AG04449 (cell line): ENCODE data around the gene TRPM4.

Experiments
- CTCF ChIA-PET: fragments of 350-600 bp; formaldehyde crosslinking; extraction: SDS; loops from one replicate; lab custom pipeline; 2021; ENCODE audit warnings: antibody characterized with exemption; lab: Yijun Ruan, JAX
- POLR2A ChIA-PET: fragments of 400-600, 350-600 bp; formaldehyde crosslinking; extraction: SDS; loops from one replicate; lab custom pipeline; 2020; ENCODE audit warnings: antibody characterized with exemption, inconsistent platforms; lab: Yijun Ruan, JAX
- DNase-seq: peaks from one replicate; pipeline ENCODE4 v3.0.0-alpha.2; 2010; ENCODE audit warnings: low read depth, low spot score
- H3K4me3 ChIP-seq: 2 replicates; pipeline ENCODE4 v1.5.1; 2011; ENCODE audit warnings: low read depth, mild to moderate bottlenecking, control low read depth, low read length
- TF ChIP-seq, protein P1 (sequence below): IDR thresholded peaks from one replicate; pipeline ENCODE4 v1.5.1; 2011; ENCODE audit warnings: mild to moderate bottlenecking, moderate library complexity, low read length, control low read depth, inconsistent platforms; ENCODE audit not compliant: insufficient read depth; ENCODE audit errors: missing control alignments

TRPM4 gene

DNA sequence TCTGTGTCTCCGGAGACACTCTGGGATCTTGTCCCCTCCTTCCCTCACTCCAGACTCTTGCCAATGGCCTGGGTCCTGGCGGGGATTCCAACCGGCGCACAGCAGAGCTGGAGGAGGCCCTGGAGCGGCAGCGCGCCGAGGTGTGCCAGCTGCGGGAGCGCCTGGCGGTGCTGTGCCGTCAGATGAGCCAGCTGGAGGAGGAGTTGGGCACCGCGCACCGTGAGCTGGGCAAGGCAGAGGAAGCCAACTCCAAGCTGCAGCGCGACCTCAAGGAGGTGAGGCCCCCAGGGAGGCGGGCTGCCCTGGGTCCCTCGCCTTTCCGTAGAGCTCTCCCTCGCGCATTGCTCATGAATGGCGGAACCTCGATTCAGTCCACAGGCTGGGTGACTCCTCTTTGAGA lies 27.3 kb upstream of the TRPM4 start:
- TF ChIP-seq, protein P1, sequence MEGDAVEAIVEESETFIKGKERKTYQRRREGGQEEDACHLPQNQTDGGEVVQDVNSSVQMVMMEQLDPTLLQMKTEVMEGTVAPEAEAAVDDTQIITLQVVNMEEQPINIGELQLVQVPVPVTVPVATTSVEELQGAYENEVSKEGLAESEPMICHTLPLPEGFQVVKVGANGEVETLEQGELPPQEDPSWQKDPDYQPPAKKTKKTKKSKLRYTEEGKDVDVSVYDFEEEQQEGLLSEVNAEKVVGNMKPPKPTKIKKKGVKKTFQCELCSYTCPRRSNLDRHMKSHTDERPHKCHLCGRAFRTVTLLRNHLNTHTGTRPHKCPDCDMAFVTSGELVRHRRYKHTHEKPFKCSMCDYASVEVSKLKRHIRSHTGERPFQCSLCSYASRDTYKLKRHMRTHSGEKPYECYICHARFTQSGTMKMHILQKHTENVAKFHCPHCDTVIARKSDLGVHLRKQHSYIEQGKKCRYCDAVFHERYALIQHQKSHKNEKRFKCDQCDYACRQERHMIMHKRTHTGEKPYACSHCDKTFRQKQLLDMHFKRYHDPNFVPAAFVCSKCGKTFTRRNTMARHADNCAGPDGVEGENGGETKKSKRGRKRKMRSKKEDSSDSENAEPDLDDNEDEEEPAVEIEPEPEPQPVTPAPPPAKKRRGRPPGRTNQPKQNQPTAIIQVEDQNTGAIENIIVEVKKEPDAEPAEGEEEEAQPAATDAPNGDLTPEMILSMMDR: no peak
- ChIA-PET CTCF (interaction anchor here (1.0 to 4.5 kb wide), 7 partner anchors 9 to 69 kb away, joined by 3 to 32 read pairs (median 5); partner anchors contain the start of gene LIN7B), POLR2A (no interaction called here)

DNA sequence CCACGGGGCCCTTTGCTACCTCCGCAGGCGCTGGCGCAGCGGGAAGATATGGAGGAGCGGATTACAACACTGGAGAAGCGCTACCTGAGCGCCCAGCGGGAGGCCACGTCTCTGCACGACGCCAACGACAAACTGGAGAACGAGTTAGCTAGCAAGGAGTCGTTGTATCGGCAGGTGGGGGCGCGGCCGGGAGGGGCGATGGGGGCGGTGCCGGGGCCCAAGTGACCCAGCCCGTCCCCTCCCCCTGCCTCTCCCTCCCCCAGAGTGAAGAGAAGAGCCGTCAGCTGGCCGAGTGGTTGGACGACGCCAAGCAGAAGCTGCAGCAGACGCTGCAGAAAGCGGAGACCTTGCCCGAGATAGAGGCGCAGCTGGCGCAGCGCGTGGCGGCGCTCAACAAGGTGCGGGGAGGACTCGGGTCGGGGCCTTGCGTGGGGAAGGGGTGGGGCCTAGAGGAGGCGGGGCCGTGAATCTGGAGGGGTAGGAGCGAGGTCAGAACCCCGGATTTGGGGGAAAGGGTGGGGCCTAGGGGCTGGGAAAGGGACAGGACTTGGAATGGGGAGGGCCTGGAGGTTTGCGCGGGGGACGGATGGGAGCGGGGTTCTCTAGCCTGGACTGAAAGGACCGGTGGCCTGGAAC lies 24.5 kb upstream of the TRPM4 start:
- H3K4me3 ChIP-seq: no peak overlapping the region
- CTCF ChIA-PET: interaction anchor here (0.9 to 2.1 kb wide), 3 partner anchors 13 to 28 kb away, joined by 3 to 16 read pairs (median 3); no protein-coding TSS in a partner anchor

More for the DNA sequence above, 27.3 kb upstream of the TRPM4 start:
- no peak for DNase-seq
- H3K4me3 ChIP-seq: no peak overlapping the region

DNA sequence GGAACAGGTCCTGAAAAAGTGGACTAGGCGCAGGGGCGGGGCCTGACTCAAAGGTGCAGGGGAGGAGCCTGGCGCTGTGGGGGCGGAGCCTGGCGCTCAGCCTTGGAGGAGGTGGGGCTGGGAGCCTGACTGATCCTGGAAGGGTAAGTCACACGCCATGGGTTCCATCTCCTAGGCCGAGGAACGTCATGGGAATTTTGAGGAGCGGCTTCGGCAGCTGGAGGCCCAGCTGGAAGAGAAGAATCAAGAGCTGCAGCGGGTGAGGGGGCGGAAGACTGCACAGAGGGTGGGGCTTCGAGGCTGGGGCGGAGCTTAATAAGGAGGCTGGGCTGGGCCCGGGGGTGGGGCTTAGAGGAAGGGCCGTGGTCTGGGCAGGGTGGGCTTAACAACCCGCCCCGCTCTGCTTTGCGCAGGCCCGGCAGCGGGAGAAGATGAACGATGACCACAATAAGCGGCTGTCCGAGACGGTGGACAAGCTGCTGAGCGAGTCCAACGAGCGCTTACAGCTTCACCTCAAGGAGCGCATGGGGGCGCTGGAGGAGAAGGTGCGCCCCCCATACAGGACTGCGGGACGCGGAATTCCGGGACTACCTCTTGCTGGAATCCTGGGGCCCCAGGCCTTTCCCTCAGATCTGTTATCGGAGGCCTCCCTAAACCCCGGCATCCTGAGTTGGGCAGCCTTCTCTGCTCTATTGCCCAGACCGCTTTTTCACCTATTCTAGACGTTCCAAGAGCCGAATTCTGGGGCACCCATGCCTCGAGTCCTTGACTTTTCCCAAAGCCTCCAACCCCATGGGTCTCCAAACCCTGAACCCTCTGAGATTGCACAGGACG lies 23.8 kb upstream of the TRPM4 start:
- ChIA-PET CTCF (interaction anchor here (0.9 to 3.0 kb wide), 4 partner anchors 12 to 28 kb away, joined by 3 to 36 read pairs (median 10); no protein-coding TSS in a partner anchor), POLR2A (no interaction called here)
- no peak for DNase-seq
- TF ChIP-seq, protein P1: no peak
- H3K4me3 ChIP-seq: no peak overlapping the region

More for the DNA sequence above, 24.5 kb upstream of the TRPM4 start:
- no peak for DNase-seq
- TF ChIP-seq, protein P1: no peak
- POLR2A ChIA-PET: no interaction called here

DNA sequence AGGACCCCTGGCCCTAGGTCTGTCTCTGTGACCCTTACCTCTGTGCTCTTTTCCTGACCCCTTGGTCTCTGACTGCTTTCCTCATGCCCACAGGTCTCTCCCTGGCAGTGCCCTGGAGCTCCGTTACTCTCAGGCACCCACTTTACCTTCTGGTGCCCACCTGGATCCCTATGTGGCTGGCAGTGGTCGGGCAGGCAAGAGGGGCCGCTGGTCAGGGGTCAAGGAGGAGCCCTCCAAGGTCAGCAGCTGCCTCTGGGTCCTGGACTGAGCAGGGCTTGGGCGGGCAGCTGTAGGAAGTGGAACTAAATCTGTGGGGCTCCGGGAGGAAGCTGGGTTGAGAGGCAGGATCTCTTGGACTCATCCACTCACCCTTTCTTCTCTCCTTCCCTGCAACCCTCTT lies 21.9 kb upstream of the TRPM4 start:
- no peak overlapping the region for H3K4me3 ChIP-seq
- ChIA-PET POLR2A (no interaction called here), CTCF (interaction anchor here (3.0 kb wide), 1 partner anchor 10 kb away, joined by 36 read pairs; no protein-coding TSS in a partner anchor)
- TF ChIP-seq, protein P1: no peak
- DNase-seq: no peak

DNA sequence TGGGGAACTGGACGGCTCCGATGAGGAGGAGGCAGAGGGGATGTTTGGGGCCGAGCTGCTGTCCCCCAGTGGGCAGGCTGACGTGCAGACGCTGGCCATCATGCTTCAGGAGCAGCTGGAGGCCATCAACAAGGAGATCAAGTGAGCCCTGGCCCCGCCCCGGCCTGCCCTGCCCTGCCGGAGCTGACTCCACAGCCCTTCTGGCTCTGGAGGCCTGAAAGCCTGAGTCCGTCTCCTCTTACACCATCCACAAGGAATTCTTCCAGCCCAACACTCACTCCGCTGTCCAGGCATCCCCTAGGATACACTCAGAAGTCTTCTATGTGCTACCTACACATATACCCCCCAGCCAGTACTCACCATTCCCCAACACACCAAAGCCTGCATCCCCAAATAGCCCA lies 20.8 kb upstream of the TRPM4 start:
- TF ChIP-seq, protein P1: no peak
- POLR2A ChIA-PET: interaction anchor here (0.6 kb wide), 1 partner anchor 32 kb away, joined by 3 read pairs; no protein-coding TSS in a partner anchor
- CTCF ChIA-PET: interaction anchor here (3.0 kb wide), 1 partner anchor 9 kb away, joined by 36 read pairs; no protein-coding TSS in a partner anchor
- DNase-seq: no peak
- no peak overlapping the region for H3K4me3 ChIP-seq
